HepG2 (cell line): ENCODE results near the gene EID3. TPM values are rescaled to one million over a fixed set of nuclear protein-coding genes. Genes with fewer than 3 reads are reported as not detected.

ENCODE experiments used
- ARHGAP35 ChIP-seq: sonication (generic); formaldehyde crosslinking; IDR thresholded peaks from 2 replicates; pipeline ENCODE4 v1.9.0; 2022; ENCODE audit warnings: mild to moderate bottlenecking, inconsistent platforms, moderate library complexity, missing genetic modification reagents, borderline replicate concordance
- KIAA2018 ChIP-seq: sonication (generic); formaldehyde crosslinking; IDR thresholded peaks from 2 replicates; pipeline ENCODE4 v1.5.0; 2020; ENCODE audit warnings: mild to moderate bottlenecking, missing genetic modification reagents, borderline replicate concordance
- MLLT10 ChIP-seq: sonication (generic); formaldehyde crosslinking; IDR thresholded peaks from 2 replicates; pipeline ENCODE4 v1.4.0; 2020; ENCODE audit warnings: missing genetic modification reagents
- TCF7 ChIP-seq: sonication (generic); IDR thresholded peaks from 2 replicates; pipeline ENCODE4 v1.6.1; 2016; ENCODE audit warnings: antibody characterized with exemption, low read depth
- polyA plus RNA-seq, 8 experiments: library from polyadenylated mRNA; depleted of rRNA in 3 of 8; stranded (reverse) in 7 of 8; unstranded in 1 of 8; fragments of >200 nt; fragmentation: Illumina TruSeq in 4 of 8; extraction: Trizol in 4 of 8; gene quantifications; 2 replicates each; pipeline versions ENCODE4 v1.2.1 to v1.2.3, GENCODE V29; 2011 to 2016; ENCODE audit warnings: low read depth in 4 of 8, missing spikeins in 1 of 8, mixed read lengths in 1 of 8; ENCODE audit not compliant: insufficient read depth in 1 of 8
- total RNA-seq, 5 experiments: library from RNA; depleted of rRNA; stranded (reverse); fragments of >200 nt; fragmentation: Illumina TruSeq; extraction: Trizol; gene quantifications; 2 replicates each; pipeline ENCODE4 v1.2.3, GENCODE V29; 2016; ENCODE audit warnings: low read depth in 1 of 5
- TF ChIP-seq, protein P1 (sequence below): sonication (generic); formaldehyde crosslinking; IDR thresholded peaks from 2 replicates; pipeline ENCODE4 v1.4.0; 2020; ENCODE audit warnings: missing genetic modification reagents, mild to moderate bottlenecking, borderline replicate concordance
- TF ChIP-seq, protein P2 (sequence below): sonication (generic); formaldehyde crosslinking; IDR thresholded peaks from 2 replicates; pipeline ENCODE4 v1.4.0; 2020; ENCODE audit warnings: missing genetic modification reagents

Gene EID3
- total and polyA plus RNA-seq, 2 of the 13 experiments (the other 11 are each of a cell fraction or from before 2014, with no cell fraction given), result 0.38 to 4.5 TPM

- TF ChIP-seq, protein P1, sequence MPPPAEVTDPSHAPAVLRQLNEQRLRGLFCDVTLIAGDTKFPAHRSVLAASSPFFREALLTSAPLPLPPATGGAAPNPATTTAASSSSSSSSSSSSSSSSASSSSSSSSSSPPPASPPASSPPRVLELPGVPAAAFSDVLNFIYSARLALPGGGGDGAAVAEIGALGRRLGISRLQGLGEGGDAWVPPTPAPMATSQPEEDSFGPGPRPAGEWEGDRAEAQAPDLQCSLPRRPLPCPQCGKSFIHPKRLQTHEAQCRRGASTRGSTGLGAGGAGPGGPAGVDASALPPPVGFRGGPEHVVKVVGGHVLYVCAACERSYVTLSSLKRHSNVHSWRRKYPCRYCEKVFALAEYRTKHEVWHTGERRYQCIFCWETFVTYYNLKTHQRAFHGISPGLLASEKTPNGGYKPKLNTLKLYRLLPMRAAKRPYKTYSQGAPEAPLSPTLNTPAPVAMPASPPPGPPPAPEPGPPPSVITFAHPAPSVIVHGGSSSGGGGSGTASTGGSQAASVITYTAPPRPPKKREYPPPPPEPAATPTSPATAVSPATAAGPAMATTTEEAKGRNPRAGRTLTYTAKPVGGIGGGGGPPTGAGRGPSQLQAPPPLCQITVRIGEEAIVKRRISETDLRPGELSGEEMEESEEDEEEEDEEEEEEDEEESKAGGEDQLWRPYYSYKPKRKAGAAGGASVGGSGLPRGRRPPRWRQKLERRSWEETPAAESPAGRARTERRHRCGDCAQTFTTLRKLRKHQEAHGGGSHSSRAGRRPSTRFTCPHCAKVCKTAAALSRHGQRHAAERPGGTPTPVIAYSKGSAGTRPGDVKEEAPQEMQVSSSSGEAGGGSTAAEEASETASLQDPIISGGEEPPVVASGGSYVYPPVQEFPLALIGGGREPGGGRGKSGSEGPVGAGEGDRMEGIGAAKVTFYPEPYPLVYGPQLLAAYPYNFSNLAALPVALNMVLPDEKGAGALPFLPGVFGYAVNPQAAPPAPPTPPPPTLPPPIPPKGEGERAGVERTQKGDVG (CRISPR knock-in tag), result no peak
- TF ChIP-seq TCF7, result no peak
- no peak for TF ChIP-seq KIAA2018 (CRISPR knock-in tag)
- TF ChIP-seq MLLT10 (CRISPR knock-in tag), result no peak
- TF ChIP-seq, protein P2, sequence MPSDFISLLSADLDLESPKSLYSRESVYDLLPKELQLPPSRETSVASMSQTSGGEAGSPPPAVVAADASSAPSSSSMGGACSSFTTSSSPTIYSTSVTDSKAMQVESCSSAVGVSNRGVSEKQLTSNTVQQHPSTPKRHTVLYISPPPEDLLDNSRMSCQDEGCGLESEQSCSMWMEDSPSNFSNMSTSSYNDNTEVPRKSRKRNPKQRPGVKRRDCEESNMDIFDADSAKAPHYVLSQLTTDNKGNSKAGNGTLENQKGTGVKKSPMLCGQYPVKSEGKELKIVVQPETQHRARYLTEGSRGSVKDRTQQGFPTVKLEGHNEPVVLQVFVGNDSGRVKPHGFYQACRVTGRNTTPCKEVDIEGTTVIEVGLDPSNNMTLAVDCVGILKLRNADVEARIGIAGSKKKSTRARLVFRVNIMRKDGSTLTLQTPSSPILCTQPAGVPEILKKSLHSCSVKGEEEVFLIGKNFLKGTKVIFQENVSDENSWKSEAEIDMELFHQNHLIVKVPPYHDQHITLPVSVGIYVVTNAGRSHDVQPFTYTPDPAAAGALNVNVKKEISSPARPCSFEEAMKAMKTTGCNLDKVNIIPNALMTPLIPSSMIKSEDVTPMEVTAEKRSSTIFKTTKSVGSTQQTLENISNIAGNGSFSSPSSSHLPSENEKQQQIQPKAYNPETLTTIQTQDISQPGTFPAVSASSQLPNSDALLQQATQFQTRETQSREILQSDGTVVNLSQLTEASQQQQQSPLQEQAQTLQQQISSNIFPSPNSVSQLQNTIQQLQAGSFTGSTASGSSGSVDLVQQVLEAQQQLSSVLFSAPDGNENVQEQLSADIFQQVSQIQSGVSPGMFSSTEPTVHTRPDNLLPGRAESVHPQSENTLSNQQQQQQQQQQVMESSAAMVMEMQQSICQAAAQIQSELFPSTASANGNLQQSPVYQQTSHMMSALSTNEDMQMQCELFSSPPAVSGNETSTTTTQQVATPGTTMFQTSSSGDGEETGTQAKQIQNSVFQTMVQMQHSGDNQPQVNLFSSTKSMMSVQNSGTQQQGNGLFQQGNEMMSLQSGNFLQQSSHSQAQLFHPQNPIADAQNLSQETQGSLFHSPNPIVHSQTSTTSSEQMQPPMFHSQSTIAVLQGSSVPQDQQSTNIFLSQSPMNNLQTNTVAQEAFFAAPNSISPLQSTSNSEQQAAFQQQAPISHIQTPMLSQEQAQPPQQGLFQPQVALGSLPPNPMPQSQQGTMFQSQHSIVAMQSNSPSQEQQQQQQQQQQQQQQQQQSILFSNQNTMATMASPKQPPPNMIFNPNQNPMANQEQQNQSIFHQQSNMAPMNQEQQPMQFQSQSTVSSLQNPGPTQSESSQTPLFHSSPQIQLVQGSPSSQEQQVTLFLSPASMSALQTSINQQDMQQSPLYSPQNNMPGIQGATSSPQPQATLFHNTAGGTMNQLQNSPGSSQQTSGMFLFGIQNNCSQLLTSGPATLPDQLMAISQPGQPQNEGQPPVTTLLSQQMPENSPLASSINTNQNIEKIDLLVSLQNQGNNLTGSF (CRISPR knock-in tag), result no peak
- 0 out of 2 replicates have a peak, but pooled peaks have one; percentile 46 for TF ChIP-seq ARHGAP35
Observed at GRCh38 chr12:104286516-104287482, 16.7 kb upstream of the EID3 start (continued).
